ENCODE results near the gene NOL4L. TPM values are rescaled to one million over a fixed set of nuclear protein-coding genes. Genes with fewer than 3 reads are reported as not detected.

The NOL4L gene
- total and polyA plus RNA-seq, 4 donors: 7.9 to 20.6 (median 12.2) TPM

DNA sequence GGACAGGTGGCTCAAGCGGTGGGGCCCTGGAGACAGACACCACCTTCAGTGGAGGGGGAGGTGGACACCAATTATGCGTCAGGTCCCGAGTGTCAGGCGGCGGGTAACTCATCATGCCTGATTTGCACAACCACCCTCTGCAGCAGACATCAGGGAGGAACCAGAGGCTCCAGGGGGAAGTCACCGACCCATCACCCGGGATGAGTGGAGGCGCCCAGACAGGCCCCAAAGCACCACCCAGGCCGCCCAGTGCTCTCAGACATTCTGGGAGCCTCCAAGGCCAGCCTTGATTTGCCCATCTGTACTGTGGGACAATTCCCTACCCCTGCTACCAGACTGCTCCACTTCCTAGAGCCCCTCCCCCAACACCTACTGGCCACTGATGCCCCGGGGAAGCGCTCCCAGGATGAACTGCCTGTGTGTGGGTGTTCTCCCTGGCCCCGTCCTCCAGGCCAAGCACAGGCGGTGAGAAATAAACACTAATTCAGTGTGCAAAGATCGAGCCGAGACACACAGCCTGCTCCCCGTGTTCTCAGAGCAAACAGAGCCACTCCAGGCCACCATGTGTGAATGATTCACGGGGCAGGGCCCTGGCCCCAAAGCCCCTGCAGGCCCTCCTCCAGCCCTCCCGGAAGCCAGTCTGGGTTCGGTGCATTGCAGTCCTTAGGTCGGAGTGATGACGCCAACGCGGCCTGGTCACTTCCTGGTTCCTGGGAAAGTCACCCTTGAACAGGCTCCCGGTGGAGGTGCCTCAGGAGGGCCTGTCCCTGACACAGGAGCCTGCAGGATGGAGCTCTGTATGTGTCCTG lies 119.8 kb downstream of the NOL4L start:
- Histone ChIP-seq H3K27me3 (ENCODE audit: control insufficient read depth in 3 of 3, insufficient read depth in 3 of 3, low read length in 2 of 3) (no peaks in the 10 kb centered on the region), H3K27ac (ENCODE audit: low read depth in 1 of 2, low read length in 1 of 2) (peak overlapping the region in 1 of 2 donors; percentile 78), H3K4me3 (no peak overlapping the region), H3K9me3 (ENCODE audit: control insufficient read depth in 4 of 4, insufficient read depth in 3 of 4, low read length in 3 of 4) (no peaks in the 10 kb centered on the region), H3K9ac (ENCODE audit: insufficient read depth in 1 of 2, low read length in 2 of 2) (no peak overlapping the region), H3K36me3 (ENCODE audit: control insufficient read depth in 4 of 4, insufficient read depth in 4 of 4, low read length in 4 of 4) (peaks cover 0 to 6% (median 3%) of the 10 kb centered on the region in 4 donors), H3K4me1 (ENCODE audit: control insufficient read depth in 5 of 5, insufficient read depth in 5 of 5, low read length in 5 of 5) (peaks cover 0 to 49% (median 8%) of the 10 kb centered on the region in 5 donors)
- TF ChIP-seq, protein P1, sequence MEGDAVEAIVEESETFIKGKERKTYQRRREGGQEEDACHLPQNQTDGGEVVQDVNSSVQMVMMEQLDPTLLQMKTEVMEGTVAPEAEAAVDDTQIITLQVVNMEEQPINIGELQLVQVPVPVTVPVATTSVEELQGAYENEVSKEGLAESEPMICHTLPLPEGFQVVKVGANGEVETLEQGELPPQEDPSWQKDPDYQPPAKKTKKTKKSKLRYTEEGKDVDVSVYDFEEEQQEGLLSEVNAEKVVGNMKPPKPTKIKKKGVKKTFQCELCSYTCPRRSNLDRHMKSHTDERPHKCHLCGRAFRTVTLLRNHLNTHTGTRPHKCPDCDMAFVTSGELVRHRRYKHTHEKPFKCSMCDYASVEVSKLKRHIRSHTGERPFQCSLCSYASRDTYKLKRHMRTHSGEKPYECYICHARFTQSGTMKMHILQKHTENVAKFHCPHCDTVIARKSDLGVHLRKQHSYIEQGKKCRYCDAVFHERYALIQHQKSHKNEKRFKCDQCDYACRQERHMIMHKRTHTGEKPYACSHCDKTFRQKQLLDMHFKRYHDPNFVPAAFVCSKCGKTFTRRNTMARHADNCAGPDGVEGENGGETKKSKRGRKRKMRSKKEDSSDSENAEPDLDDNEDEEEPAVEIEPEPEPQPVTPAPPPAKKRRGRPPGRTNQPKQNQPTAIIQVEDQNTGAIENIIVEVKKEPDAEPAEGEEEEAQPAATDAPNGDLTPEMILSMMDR (IDR thresholded peaks at IDR 0.05; ENCODE audit: control extremely low read depth, extremely low read depth): no peak
- DNase-seq (peak in 1 of 3 donors; percentile 41), ATAC-seq (ENCODE audit: insufficient read depth, low FRiP score) (peak; percentile 61)
- WGBS, 2 donors: 50 to 57% methylated on average over 24 of the region's 24 CpGs

GRCh38 chr20:32464401-32465091 lies 120.6 kb downstream of the NOL4L start:
- no peak overlapping the region for H3K9ac ChIP-seq (ENCODE audit: insufficient read depth in 1 of 2, low read length in 2 of 2)
- ATAC-seq (ENCODE audit: insufficient read depth, low FRiP score) (no peak), DNase-seq (no peak)
- no peaks in the 10 kb centered on the region for H3K27me3 ChIP-seq (ENCODE audit: control insufficient read depth in 3 of 3, insufficient read depth in 3 of 3, low read length in 2 of 3)
- peak overlapping the region in 1 of 2 donors; percentile 78 for H3K27ac ChIP-seq (ENCODE audit: low read depth in 1 of 2, low read length in 1 of 2)
- TF ChIP-seq, protein P1 (IDR thresholded peaks at IDR 0.05; ENCODE audit: control extremely low read depth, extremely low read depth): no peak
- no peaks in the 10 kb centered on the region for H3K9me3 ChIP-seq (ENCODE audit: control insufficient read depth in 4 of 4, insufficient read depth in 3 of 4, low read length in 3 of 4)
- peaks cover 0 to 46% (median 8%) of the 10 kb centered on the region in 5 donors for H3K4me1 ChIP-seq (ENCODE audit: control insufficient read depth in 5 of 5, insufficient read depth in 5 of 5, low read length in 5 of 5)
- H3K36me3 ChIP-seq (ENCODE audit: control insufficient read depth in 4 of 4, insufficient read depth in 4 of 4, low read length in 4 of 4): peaks cover 0 to 6% (median 5%) of the 10 kb centered on the region in 4 donors
- no peak overlapping the region for H3K4me3 ChIP-seq
- WGBS, 2 donors: 85 to 86% methylated on average over 20 of the region's 20 CpGs

- WGBS, 2 donors: 69 to 81% methylated on average over 27 to 28 of the region's 28 CpGs
- no peaks in the 10 kb centered on the region for H3K9me3 ChIP-seq (ENCODE audit: control insufficient read depth in 4 of 4, insufficient read depth in 3 of 4, low read length in 3 of 4)
- H3K27me3 ChIP-seq (ENCODE audit: control insufficient read depth in 3 of 3, insufficient read depth in 3 of 3, low read length in 2 of 3): no peaks in the 10 kb centered on the region
- H3K4me1 ChIP-seq (ENCODE audit: control insufficient read depth in 5 of 5, insufficient read depth in 5 of 5, low read length in 5 of 5): peaks cover 0 to 44% (median 10%) of the 10 kb centered on the region in 5 donors
- H3K9ac ChIP-seq (ENCODE audit: insufficient read depth in 1 of 2, low read length in 2 of 2): no peak overlapping the region
- H3K4me3 ChIP-seq: no peak overlapping the region
- ATAC-seq (ENCODE audit: insufficient read depth, low FRiP score): no peak
- peak overlapping the region in 1 of 2 donors; percentile 53 for H3K27ac ChIP-seq (ENCODE audit: low read depth in 1 of 2, low read length in 1 of 2)
- TF ChIP-seq, protein P1 (IDR thresholded peaks at IDR 0.05; ENCODE audit: control extremely low read depth, extremely low read depth): no peak
- peak in 2 of 3 donors; percentile 47 to 48 for DNase-seq
- H3K36me3 ChIP-seq (ENCODE audit: control insufficient read depth in 4 of 4, insufficient read depth in 4 of 4, low read length in 4 of 4): peaks cover 0 to 6% (median 5%) of the 10 kb centered on the region in 4 donors
Observed at GRCh38 chr20:32463642-32464400, 121.3 kb downstream of the NOL4L start.

All from lung (tissue), 12 donors.